ENCODE data around the gene MNAT1. TPM values are rescaled to one million over a fixed set of nuclear protein-coding genes. Genes with fewer than 3 reads are reported as not detected.

The MNAT1 gene
- total and polyA plus RNA-seq, 2 experiments from 2014 or later = 22.2 to 55.2 TPM

DNA sequence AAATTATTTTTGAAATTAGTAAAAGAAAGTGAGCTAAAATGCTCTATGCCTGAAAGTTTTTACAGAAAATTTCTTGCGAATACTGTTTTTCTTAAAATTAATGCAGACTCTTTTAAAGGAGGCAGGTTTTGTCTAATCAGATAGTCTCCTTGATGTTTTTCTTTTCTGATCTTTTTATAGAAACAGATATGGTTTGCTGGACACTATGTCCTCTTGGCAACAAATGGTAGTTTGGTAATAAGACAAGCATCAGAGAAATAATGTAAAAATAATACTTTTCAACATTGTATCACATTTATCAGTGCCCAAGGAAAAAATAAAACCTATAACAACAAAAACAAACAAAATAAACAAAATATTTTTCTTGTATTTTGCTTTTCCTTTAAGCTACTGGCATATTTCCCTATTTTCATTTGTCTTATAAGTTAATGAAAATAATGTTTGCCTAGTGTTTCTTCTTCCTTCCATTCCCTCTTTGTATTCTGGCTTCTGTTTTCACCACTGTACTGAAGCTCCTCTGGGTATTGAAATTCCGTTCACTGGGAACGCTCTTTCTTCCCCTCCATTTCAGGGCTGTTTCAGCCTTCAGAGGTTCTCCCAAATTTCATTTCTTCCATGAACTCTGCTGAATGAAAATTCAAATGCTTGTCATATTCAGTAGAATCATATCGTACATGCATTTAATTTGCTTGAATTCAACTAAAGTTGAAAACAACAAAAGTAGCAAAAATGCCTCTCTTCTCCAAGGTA lies 131.0 kb downstream of the MNAT1 start:
- peak in 1 of 2 donors; percentile 11 for DNase-seq (ENCODE audit: low read depth in 1 of 2, low spot score in 1 of 2)
- H3K4me1 ChIP-seq (ENCODE audit: low read depth) = peaks cover 31% of the 10 kb centered on the region
- no peak overlapping the region for H3K27ac ChIP-seq
- H3K27me3 ChIP-seq = no peaks in the 10 kb centered on the region
- TF ChIP-seq, protein P1, sequence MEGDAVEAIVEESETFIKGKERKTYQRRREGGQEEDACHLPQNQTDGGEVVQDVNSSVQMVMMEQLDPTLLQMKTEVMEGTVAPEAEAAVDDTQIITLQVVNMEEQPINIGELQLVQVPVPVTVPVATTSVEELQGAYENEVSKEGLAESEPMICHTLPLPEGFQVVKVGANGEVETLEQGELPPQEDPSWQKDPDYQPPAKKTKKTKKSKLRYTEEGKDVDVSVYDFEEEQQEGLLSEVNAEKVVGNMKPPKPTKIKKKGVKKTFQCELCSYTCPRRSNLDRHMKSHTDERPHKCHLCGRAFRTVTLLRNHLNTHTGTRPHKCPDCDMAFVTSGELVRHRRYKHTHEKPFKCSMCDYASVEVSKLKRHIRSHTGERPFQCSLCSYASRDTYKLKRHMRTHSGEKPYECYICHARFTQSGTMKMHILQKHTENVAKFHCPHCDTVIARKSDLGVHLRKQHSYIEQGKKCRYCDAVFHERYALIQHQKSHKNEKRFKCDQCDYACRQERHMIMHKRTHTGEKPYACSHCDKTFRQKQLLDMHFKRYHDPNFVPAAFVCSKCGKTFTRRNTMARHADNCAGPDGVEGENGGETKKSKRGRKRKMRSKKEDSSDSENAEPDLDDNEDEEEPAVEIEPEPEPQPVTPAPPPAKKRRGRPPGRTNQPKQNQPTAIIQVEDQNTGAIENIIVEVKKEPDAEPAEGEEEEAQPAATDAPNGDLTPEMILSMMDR (IDR thresholded peaks at IDR 0.05; ENCODE audit: low read depth, low read length) = no peak
- no peaks in the 10 kb centered on the region for H3K9me3 ChIP-seq (ENCODE audit: low read depth)
- no peak overlapping the region for H3K4me3 ChIP-seq
- no peaks in the 10 kb centered on the region for H3K36me3 ChIP-seq

DNA sequence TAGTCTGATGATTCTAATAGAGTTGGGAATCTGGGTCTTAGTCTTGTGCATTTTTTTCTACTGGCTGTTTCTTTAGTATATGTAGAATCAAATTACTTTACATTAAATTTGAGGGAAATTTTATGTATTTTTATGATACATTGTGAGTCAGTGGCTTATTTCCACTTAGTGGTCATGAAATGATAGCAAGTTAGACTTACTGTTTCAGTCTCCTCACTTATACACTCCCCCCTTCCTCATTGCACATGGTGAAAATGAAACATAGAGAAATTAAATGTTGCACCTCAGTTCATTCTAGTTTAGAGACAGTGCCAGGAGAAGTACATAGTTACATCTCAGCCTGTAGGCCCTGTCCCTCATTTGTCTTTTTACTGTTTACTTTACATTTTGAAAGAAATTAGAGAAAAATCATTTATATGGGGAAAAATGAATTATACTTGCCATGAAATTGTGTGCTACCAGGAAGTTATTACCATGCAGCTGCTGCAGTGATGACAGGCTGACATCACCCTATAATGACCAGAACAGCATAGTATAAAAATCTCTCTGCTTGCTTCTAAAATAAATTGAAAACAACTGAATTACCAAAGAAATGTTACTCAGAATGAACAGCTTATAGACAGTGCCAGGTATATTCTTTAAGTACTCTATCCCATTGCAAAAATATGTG lies 133.1 kb downstream of the MNAT1 start:
- no peak for DNase-seq (ENCODE audit: low read depth in 1 of 2, low spot score in 1 of 2)
- TF ChIP-seq, protein P1 (IDR thresholded peaks at IDR 0.05; ENCODE audit: low read depth, low read length) = no peak
- Histone ChIP-seq H3K9me3 (ENCODE audit: low read depth) (no peaks in the 10 kb centered on the region), H3K36me3 (no peaks in the 10 kb centered on the region), H3K4me3 (no peak overlapping the region), H3K27ac (no peak overlapping the region), H3K27me3 (no peaks in the 10 kb centered on the region), H3K4me1 (ENCODE audit: low read depth) (peaks cover 19% of the 10 kb centered on the region)

DNA sequence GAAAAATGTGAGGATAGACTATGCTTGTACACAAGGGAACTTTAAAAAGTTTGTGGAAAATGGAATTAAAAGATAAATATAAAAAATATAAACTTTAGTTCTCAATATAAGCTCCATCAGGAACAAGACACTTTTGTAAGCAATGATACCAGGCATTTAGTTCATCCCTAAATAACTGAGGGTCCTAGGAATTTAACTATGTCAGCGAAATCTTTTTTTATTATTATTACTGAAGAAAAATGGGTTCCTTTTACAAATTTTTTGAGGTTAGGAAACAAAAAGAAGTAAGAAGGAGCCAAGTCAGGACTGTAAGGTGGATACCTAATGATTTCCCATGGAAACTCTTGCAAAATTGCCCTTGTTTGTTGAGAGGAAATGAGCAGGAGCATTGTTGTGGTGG lies 143.6 kb downstream of the MNAT1 start:
- Histone ChIP-seq H3K4me3 (no peak overlapping the region), H3K9me3 (ENCODE audit: low read depth) (no peaks in the 10 kb centered on the region), H3K27ac (no peak overlapping the region), H3K27me3 (no peaks in the 10 kb centered on the region), H3K4me1 (ENCODE audit: low read depth) (no peaks in the 10 kb centered on the region), H3K36me3 (no peaks in the 10 kb centered on the region)
- DNase-seq (ENCODE audit: low read depth in 1 of 2, low spot score in 1 of 2) = peak in 1 of 2 donors; percentile 8
- TF ChIP-seq, protein P1 (IDR thresholded peaks at IDR 0.05; ENCODE audit: low read depth, low read length) = no peak

DNA sequence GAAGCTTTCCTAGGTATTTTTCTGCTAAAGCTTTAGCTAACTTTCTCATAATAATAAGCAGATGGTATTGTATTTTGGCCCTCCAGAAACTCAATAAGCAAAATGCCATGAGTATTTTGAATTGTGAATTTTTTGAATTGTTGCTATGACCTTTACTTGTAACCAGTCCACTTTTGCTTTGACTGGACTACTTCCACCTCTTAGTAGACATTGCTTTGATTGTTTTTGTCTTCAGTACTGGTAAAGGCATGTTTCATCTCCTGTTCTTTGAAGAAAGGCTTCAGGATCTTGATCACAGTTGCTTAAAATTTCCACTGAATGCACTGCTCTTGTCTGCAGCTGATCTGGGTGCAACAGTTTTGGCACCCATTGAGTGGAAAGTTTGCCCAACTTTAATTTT lies 144.0 kb downstream of the MNAT1 start:
- H3K27ac ChIP-seq = no peak overlapping the region
- no peaks in the 10 kb centered on the region for H3K27me3 ChIP-seq
- peak in 1 of 2 donors; percentile 11 for DNase-seq (ENCODE audit: low read depth in 1 of 2, low spot score in 1 of 2)
- TF ChIP-seq, protein P1 (IDR thresholded peaks at IDR 0.05; ENCODE audit: low read depth, low read length) = no peak
- H3K9me3 ChIP-seq (ENCODE audit: low read depth) = no peaks in the 10 kb centered on the region
- H3K4me1 ChIP-seq (ENCODE audit: low read depth) = no peaks in the 10 kb centered on the region
- H3K36me3 ChIP-seq = no peaks in the 10 kb centered on the region
- H3K4me3 ChIP-seq = no peak overlapping the region

DNA sequence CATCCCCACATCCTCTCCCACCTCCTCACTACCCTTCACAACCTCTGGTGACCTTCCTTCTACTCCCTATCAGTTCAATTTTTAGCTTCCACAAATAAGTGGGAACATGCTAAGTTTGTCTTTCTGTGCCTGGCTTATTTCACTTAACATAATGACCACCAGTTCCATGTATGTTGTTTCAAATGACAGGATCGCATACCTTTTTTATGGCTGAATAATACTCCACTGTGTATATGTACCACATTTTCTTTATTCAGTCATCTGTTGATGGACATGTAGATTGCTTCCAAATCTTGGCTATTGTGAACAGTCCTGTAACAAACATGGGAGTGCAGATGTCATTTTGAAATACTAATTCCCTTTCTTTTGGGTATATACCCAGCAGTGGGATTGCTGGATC lies 147.7 kb downstream of the MNAT1 start:
- no peaks in the 10 kb centered on the region for H3K27me3 ChIP-seq
- H3K9me3 ChIP-seq (ENCODE audit: low read depth) = no peaks in the 10 kb centered on the region
- no peak overlapping the region for H3K4me3 ChIP-seq
- H3K27ac ChIP-seq = no peak overlapping the region
- no peak for DNase-seq (ENCODE audit: low read depth in 1 of 2, low spot score in 1 of 2)
- TF ChIP-seq, protein P1 (IDR thresholded peaks at IDR 0.05; ENCODE audit: low read depth, low read length) = no peak
- no peaks in the 10 kb centered on the region for H3K36me3 ChIP-seq
- no peaks in the 10 kb centered on the region for H3K4me1 ChIP-seq (ENCODE audit: low read depth)
